ENCODE results near the gene SLC10A3.

DNA sequence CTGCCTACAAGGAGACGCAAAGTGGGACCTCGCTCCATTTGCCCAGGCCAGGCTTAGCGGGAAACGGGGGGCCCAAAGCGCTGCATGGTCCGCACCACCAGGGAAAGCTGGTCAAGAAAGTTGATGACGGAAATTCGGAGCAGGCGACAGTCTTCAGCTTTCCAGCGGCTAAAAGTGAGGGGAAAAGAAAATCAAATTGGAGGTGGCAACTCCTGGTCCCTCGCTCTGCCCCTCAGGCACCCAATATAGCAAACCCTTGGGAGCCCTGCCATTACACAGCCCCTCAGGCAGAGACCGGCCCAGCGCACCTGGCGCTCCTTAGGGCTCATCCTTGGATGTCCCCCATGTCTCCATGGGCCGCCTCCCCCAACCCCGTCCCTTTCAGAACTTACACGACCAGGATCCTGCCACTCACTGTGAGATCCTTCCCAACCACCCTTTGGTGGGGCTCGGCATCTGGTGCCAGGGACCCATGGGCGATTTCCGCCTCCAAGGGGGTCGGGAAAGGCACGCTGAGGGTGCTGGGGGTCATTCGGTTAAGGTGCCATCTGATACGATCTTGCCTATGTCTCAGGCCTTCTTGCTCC lies 12.4 kb downstream of the SLC10A3 start:
- TF ChIP-seq, protein P1, sequence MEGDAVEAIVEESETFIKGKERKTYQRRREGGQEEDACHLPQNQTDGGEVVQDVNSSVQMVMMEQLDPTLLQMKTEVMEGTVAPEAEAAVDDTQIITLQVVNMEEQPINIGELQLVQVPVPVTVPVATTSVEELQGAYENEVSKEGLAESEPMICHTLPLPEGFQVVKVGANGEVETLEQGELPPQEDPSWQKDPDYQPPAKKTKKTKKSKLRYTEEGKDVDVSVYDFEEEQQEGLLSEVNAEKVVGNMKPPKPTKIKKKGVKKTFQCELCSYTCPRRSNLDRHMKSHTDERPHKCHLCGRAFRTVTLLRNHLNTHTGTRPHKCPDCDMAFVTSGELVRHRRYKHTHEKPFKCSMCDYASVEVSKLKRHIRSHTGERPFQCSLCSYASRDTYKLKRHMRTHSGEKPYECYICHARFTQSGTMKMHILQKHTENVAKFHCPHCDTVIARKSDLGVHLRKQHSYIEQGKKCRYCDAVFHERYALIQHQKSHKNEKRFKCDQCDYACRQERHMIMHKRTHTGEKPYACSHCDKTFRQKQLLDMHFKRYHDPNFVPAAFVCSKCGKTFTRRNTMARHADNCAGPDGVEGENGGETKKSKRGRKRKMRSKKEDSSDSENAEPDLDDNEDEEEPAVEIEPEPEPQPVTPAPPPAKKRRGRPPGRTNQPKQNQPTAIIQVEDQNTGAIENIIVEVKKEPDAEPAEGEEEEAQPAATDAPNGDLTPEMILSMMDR (IDR thresholded peaks at IDR 0.05; ENCODE audit: control extremely low read depth in 1 of 3, insufficient read depth in 1 of 3, low read depth in 1 of 3, low read length in 3 of 3), result no peak
- TF ChIP-seq POLR2A (IDR thresholded peaks at IDR 0.05; ENCODE audit: control extremely low read depth in 1 of 2, low read depth in 2 of 2, low read length in 2 of 2) (no peak), EZH2 (IDR thresholded peaks at IDR 0.05; ENCODE audit: low read depth, low read length, severe bottlenecking) (no peak), RFX5 (IDR thresholded peaks at IDR 0.05; ENCODE audit: borderline replicate concordance, low read depth, low read length) (no peak), POLR2AphosphoS5 (IDR thresholded peaks at IDR 0.05; ENCODE audit: low read depth, low read length) (no peak), CHD2 (IDR thresholded peaks at IDR 0.05; ENCODE audit: low read length) (no peak), RAD21 (IDR thresholded peaks at IDR 0.05 in 1 of 2, conservative IDR thresholded peaks at IDR 0.05 in 1 of 2; ENCODE audit: low read depth in 2 of 2, low read length in 2 of 2) (no peak), CEBPB (IDR thresholded peaks at IDR 0.05; ENCODE audit: low read depth, low read length) (no peak), ZNF274 (IDR thresholded peaks at IDR 0.05; ENCODE audit: borderline replicate concordance, extremely low read depth, low read length) (no peak), EP300 (IDR thresholded peaks at IDR 0.05; ENCODE audit: borderline replicate concordance in 1 of 2, low read depth in 2 of 2, low read length in 2 of 2) (no peak), JUND (IDR thresholded peaks at IDR 0.05; ENCODE audit: low read length) (no peak), SP1 (IDR thresholded peaks at IDR 0.05; ENCODE audit: low read depth, low read length) (no peak), CHD1 (IDR thresholded peaks at IDR 0.05; ENCODE audit: low read depth, low read length) (no peak)
- TF ChIP-seq, protein P2, sequence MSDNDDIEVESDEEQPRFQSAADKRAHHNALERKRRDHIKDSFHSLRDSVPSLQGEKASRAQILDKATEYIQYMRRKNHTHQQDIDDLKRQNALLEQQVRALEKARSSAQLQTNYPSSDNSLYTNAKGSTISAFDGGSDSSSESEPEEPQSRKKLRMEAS (IDR thresholded peaks at IDR 0.05), result no peak

Data from H1 (cell line).